Left forelimb (tissue), 1 donor: Measurements from ENCODE around the gene MOB3B.

Source experiments
- DNase-seq: peaks from one replicate; pipeline ENCODE4 v3.0.0-alpha.2; 2018; ENCODE audit warnings: low spot score

The MOB3B gene

GRCh38 chr9:27391040-27391895 is 138.3 kb downstream of the MOB3B start:
- DNase-seq, result no peak

- DNase-seq, result no peak
Measured at GRCh38 chr9:27388150-27388549, 141.5 kb downstream of the MOB3B start.

GRCh38 chr9:27387722-27388121 is 141.9 kb downstream of the MOB3B start:
- no peak for DNase-seq

GRCh38 chr9:27386571-27387091 is 143.0 kb downstream of the MOB3B start:
- no peak for DNase-seq

GRCh38 chr9:27385606-27386322 is 143.8 kb downstream of the MOB3B start:
- no peak for DNase-seq

- no peak for DNase-seq
Measured at GRCh38 chr9:27384262-27385014, 145.2 kb downstream of the MOB3B start.

- no peak for DNase-seq
Measured at GRCh38 chr9:27383524-27383923, 146.1 kb downstream of the MOB3B start.

- DNase-seq, result no peak
Measured at GRCh38 chr9:27382975-27383374, 146.6 kb downstream of the MOB3B start.

- DNase-seq, result no peak
Measured at GRCh38 chr9:27382308-27382707, 147.3 kb downstream of the MOB3B start.

- DNase-seq, result no peak
Measured at GRCh38 chr9:27379311-27380251, 150.0 kb downstream of the MOB3B start.

- DNase-seq, result no peak
Measured at GRCh38 chr9:27377811-27378456, 151.7 kb downstream of the MOB3B start.

- no peak for DNase-seq
Measured at GRCh38 chr9:27377147-27377807, 152.3 kb downstream of the MOB3B start.

- no peak for DNase-seq
Measured at GRCh38 chr9:27373851-27374250, 155.8 kb downstream of the MOB3B start.

GRCh38 chr9:27372615-27373014 is 157.0 kb downstream of the MOB3B start:
- DNase-seq, result no peak

GRCh38 chr9:27371382-27371781 is 158.2 kb downstream of the MOB3B start:
- DNase-seq, result no peak

GRCh38 chr9:27369591-27369990 is 160.0 kb downstream of the MOB3B start:
- no peak for DNase-seq

GRCh38 chr9:27368316-27368985 is 161.2 kb downstream of the MOB3B start:
- DNase-seq, result no peak

GRCh38 chr9:27367921-27368315 is 161.7 kb downstream of the MOB3B start:
- DNase-seq, result no peak

GRCh38 chr9:27367175-27367798 is 162.3 kb downstream of the MOB3B start:
- DNase-seq, result no peak
